ACHN (cell line): Measurements from ENCODE around the gene PTGR2.

Experiments
- DNase-seq: peaks from one replicate; pipeline ENCODE4 v3.0.0-alpha.2; 2015
- in situ Hi-C: cut with HindIII; loops from 2 replicates; pipeline ENCODE4 v1.10.0; 2017; ENCODE audit warnings: low sequenced_read_pairs, low pct_ligation_motif_present, low pct_unique_long_range_greater_than_20kb

Gene PTGR2

GRCh38 chr14:73924337-73924736 lies 72.7 kb downstream of the PTGR2 start:
- in situ Hi-C loops: no loop called here
- no peak for DNase-seq
